ENCODE data around the gene HSD17B2. TPM values are rescaled to one million over a fixed set of nuclear protein-coding genes. Genes with fewer than 3 reads are reported as not detected.

The HSD17B2 gene
- total and polyA plus RNA-seq, 9 donors, result 0.15 to 2.9 (median 0.56) TPM

DNA sequence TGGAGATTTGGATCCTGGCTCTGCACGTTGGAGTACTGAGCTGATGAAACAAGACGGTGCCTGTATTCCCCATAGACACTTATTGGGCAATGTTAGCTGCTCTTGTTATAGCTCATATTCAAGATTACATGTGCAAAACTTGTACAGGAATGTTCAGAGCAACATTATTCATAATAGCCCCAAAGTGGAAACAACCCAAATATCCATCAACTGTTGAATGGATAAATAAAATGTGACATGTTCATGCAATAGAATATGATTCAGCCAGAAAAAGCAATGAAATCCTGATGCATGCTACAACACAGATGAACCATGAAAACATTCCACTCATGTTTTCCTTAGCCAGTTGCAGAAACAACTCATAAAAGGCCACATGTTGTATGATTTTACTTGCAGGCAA, 18.1 kb upstream of the HSD17B2 start:
- no peaks in the 10 kb centered on the region for H3K36me3 ChIP-seq (ENCODE audit: control insufficient read depth, insufficient read depth, low read length)
- H3K27ac ChIP-seq (ENCODE audit: low read length), result no peak overlapping the region
- H3K27me3 ChIP-seq (ENCODE audit: control insufficient read depth, insufficient read depth, low read length), result no peaks in the 10 kb centered on the region
- H3K4me3 ChIP-seq (ENCODE audit: low read length), result no peak overlapping the region
- no peak for DNase-seq
- H3K4me1 ChIP-seq (ENCODE audit: control insufficient read depth, insufficient read depth, low read length), result no peaks in the 10 kb centered on the region
- peaks cover 11% of the 10 kb centered on the region for H3K9me3 ChIP-seq (replicated peaks; ENCODE audit: control insufficient read depth, low read depth, low read length)
- no CpG with 5 or more reads among the region's 2 CpGs for WGBS (ENCODE audit: insufficient coverage)

DNA sequence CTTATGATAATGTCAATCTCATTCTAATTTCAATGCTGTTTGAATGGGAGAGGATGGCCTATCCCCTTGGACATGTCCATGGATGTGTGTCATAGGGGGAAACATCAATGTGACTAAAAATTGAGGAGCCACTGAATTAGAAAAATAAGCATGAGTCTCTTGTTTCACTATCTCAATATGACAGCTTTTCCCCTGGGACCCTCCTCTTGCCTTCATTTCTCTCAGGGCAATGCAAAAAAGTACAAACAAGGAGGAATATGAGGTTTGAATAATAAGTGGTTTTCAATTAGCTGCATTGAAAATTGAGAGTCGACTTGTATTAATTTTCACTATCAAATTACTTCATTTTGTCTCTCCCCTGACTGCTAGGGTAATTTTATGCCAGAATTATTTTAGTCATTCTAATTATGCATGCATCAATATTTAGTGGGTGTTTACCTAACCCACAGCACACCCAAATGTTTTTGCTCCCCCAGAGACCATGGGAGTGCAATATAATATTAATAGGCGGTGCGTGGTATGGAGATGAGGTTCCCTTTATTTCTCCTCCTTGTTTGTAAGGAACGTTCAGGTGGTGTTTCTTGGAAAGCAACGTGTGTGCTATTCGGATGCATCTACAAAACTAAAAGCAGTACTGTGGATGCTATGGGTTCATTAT, 17.0 kb upstream of the HSD17B2 start:
- WGBS (ENCODE audit: insufficient coverage), result no CpG with 5 or more reads among the region's 6 CpGs
- no peak for DNase-seq
- Histone ChIP-seq H3K4me3 (ENCODE audit: low read length) (no peak overlapping the region), H3K9me3 (replicated peaks; ENCODE audit: control insufficient read depth, low read depth, low read length) (peaks cover 11% of the 10 kb centered on the region), H3K27me3 (ENCODE audit: control insufficient read depth, insufficient read depth, low read length) (no peaks in the 10 kb centered on the region), H3K4me1 (ENCODE audit: control insufficient read depth, insufficient read depth, low read length) (no peaks in the 10 kb centered on the region), H3K27ac (ENCODE audit: low read length) (no peak overlapping the region), H3K36me3 (ENCODE audit: control insufficient read depth, insufficient read depth, low read length) (no peaks in the 10 kb centered on the region)

DNA sequence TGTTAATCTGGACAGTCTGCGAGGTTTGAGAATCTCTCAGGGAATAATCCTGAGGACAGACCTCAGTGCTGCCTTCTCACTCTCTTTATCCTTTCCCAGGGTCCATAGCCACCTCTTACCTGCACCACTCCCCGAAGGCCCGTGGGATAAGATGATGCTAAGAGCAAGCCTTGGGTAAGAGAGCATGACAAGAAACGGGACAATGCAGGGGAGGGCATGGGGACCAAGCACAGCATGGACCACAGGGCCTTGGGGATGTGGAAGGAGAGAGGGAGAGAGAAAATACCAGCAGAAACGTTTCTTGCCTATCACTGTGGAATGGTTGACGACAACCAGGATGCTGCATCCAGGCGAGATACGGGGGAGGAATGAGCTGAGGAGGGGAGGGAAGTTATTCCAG, 15.5 kb upstream of the HSD17B2 start:
- H3K4me3 ChIP-seq (ENCODE audit: low read length), result no peak overlapping the region
- H3K36me3 ChIP-seq (ENCODE audit: control insufficient read depth, insufficient read depth, low read length), result no peaks in the 10 kb centered on the region
- peaks cover 2% of the 10 kb centered on the region for H3K27me3 ChIP-seq (ENCODE audit: control insufficient read depth, insufficient read depth, low read length)
- WGBS (ENCODE audit: insufficient coverage), result 55% methylated on average over 7 of the region's 8 CpGs
- no peak overlapping the region for H3K27ac ChIP-seq (ENCODE audit: low read length)
- H3K4me1 ChIP-seq (ENCODE audit: control insufficient read depth, insufficient read depth, low read length), result no peaks in the 10 kb centered on the region
- peaks cover 11% of the 10 kb centered on the region for H3K9me3 ChIP-seq (replicated peaks; ENCODE audit: control insufficient read depth, low read depth, low read length)
- no peak for DNase-seq

DNA sequence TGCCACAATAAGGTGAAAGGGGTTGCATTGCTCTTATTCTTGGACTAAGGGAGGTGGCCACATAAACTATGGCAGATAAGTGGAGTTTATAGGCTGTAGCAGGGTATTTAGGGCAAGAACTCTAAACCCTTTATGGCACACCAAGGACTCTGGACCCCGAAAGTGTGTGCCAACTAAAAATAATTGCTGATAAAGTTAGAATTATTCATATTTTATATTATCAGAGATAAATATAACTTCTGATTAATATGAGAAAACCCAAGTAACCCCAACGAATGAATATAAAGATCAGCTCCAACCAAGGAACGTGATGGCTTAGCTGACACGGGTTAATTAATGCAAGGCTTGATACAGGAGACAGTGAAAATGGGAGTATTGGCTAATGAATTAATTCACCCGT, 15.0 kb upstream of the HSD17B2 start:
- H3K27me3 ChIP-seq (ENCODE audit: control insufficient read depth, insufficient read depth, low read length), result peaks cover 2% of the 10 kb centered on the region
- H3K4me1 ChIP-seq (ENCODE audit: control insufficient read depth, insufficient read depth, low read length), result no peaks in the 10 kb centered on the region
- no peaks in the 10 kb centered on the region for H3K36me3 ChIP-seq (ENCODE audit: control insufficient read depth, insufficient read depth, low read length)
- no peak overlapping the region for H3K4me3 ChIP-seq (ENCODE audit: low read length)
- peaks cover 6% of the 10 kb centered on the region for H3K9me3 ChIP-seq (replicated peaks; ENCODE audit: control insufficient read depth, low read depth, low read length)
- 100% methylated on average over 3 of the region's 5 CpGs for WGBS (ENCODE audit: insufficient coverage)
- no peak overlapping the region for H3K27ac ChIP-seq (ENCODE audit: low read length)
- DNase-seq, result no peak

DNA sequence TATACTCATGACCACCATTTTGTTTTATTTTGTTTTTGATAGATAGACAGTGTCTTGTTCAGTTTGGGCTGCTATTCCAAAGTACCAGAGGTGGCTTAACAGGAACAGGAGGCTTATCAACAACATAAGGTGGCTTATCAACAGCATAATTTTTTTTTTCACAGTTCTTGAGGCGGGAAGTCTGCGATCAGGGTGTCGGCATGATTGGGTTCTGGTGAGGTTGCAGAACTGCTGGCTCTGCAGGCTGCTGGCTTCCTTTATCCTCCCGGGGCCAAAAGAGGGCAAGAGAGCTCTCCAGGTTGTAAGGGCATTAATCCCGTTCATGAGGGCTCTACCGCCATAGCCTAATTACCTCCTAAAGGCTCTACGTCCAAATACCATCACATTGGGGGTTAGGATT, 11.8 kb upstream of the HSD17B2 start:
- H3K27me3 ChIP-seq (ENCODE audit: control insufficient read depth, insufficient read depth, low read length), result peaks cover 4% of the 10 kb centered on the region
- no peak overlapping the region for H3K27ac ChIP-seq (ENCODE audit: low read length)
- no peaks in the 10 kb centered on the region for H3K36me3 ChIP-seq (ENCODE audit: control insufficient read depth, insufficient read depth, low read length)
- no peaks in the 10 kb centered on the region for H3K4me1 ChIP-seq (ENCODE audit: control insufficient read depth, insufficient read depth, low read length)
- H3K9me3 ChIP-seq (replicated peaks; ENCODE audit: control insufficient read depth, low read depth, low read length), result no peaks in the 10 kb centered on the region
- no CpG with 5 or more reads among the region's 7 CpGs for WGBS (ENCODE audit: insufficient coverage)
- DNase-seq, result no peak
- H3K4me3 ChIP-seq (ENCODE audit: low read length), result no peak overlapping the region

DNA sequence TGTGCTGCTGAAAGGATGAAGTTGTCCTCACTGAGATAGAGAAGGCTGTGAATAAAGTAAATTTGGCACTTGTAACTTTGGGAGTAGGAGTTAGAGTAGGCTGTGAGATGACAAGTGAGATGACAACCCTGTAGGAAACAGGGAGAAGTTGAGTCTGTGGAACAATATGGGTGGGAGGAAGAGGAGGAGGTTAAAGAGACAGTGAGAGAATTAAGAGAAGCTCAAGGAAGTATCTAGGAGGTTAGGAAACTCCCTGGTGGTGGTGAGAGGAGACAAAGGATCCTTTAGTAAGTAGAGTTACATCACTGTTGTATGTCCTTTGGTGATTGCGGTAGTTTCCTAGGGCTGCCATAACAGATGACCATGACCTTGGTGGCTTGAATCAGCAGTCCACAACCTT, 10.7 kb upstream of the HSD17B2 start:
- no peak for DNase-seq
- H3K4me1 ChIP-seq (ENCODE audit: control insufficient read depth, insufficient read depth, low read length), result no peaks in the 10 kb centered on the region
- peaks cover 4% of the 10 kb centered on the region for H3K27me3 ChIP-seq (ENCODE audit: control insufficient read depth, insufficient read depth, low read length)
- 100% methylated on average over 1 of the region's 1 CpG for WGBS (ENCODE audit: insufficient coverage)
- no peaks in the 10 kb centered on the region for H3K9me3 ChIP-seq (replicated peaks; ENCODE audit: control insufficient read depth, low read depth, low read length)
- H3K4me3 ChIP-seq (ENCODE audit: low read length), result no peak overlapping the region
- H3K36me3 ChIP-seq (ENCODE audit: control insufficient read depth, insufficient read depth, low read length), result no peaks in the 10 kb centered on the region
- H3K27ac ChIP-seq (ENCODE audit: low read length), result no peak overlapping the region

DNA sequence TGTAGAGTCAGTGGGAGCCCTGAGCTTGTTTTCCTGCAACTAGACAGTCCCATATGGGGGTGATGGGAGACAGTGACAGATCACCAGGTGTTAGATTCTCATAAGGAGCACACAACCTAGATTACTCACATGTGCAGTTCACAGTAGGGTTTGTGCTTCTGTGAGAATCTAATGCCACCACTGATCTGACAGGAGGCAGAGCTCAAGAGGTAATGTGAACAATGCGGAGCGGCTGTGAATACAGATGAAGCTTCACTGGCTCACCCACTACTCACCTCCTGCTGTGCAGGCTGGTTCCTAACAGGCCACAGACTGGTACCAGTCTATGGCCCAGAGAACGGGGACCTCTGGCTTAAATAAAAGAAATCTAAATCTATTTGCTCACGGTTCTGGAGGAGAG, 10.2 kb upstream of the HSD17B2 start:
- peaks cover 4% of the 10 kb centered on the region for H3K27me3 ChIP-seq (ENCODE audit: control insufficient read depth, insufficient read depth, low read length)
- 67% methylated on average over 1 of the region's 4 CpGs for WGBS (ENCODE audit: insufficient coverage)

DNA sequence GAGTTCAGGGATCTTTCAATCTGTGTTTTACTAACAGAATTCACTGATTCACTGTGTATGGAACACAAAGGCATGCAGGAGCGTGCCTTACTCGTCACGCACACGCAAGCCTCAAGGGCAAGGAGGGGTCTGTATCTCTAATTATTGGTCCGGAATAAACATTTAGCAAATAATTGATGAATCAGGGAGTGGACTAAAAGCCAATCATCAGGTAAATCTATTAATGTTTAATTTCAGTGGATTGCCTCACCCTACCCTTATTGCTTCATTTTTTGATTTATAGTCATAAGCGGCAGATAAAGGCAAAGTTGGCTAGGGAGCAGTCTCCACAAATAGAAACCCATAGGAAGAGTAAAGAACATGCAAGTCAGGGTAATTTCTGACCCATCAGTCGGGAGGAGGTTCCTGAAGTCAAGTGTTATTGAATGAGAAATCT, 7.4 kb upstream of the HSD17B2 start:
- Histone ChIP-seq H3K27ac (ENCODE audit: low read length) (no peak overlapping the region), H3K4me3 (ENCODE audit: low read length) (no peak overlapping the region), H3K27me3 (ENCODE audit: control insufficient read depth, insufficient read depth, low read length) (peaks cover 4% of the 10 kb centered on the region), H3K4me1 (ENCODE audit: control insufficient read depth, insufficient read depth, low read length) (no peaks in the 10 kb centered on the region), H3K36me3 (ENCODE audit: control insufficient read depth, insufficient read depth, low read length) (no peaks in the 10 kb centered on the region), H3K9me3 (replicated peaks; ENCODE audit: control insufficient read depth, low read depth, low read length) (no peaks in the 10 kb centered on the region)
- no peak for DNase-seq
- no CpG with 5 or more reads among the region's 7 CpGs for WGBS (ENCODE audit: insufficient coverage)

More for the DNA sequence above, 10.2 kb upstream of the HSD17B2 start:
- DNase-seq, result no peak
- H3K4me3 ChIP-seq (ENCODE audit: low read length), result no peak overlapping the region
- no peaks in the 10 kb centered on the region for H3K4me1 ChIP-seq (ENCODE audit: control insufficient read depth, insufficient read depth, low read length)
- no peaks in the 10 kb centered on the region for H3K36me3 ChIP-seq (ENCODE audit: control insufficient read depth, insufficient read depth, low read length)
- no peak overlapping the region for H3K27ac ChIP-seq (ENCODE audit: low read length)
- no peaks in the 10 kb centered on the region for H3K9me3 ChIP-seq (replicated peaks; ENCODE audit: control insufficient read depth, low read depth, low read length)

DNA sequence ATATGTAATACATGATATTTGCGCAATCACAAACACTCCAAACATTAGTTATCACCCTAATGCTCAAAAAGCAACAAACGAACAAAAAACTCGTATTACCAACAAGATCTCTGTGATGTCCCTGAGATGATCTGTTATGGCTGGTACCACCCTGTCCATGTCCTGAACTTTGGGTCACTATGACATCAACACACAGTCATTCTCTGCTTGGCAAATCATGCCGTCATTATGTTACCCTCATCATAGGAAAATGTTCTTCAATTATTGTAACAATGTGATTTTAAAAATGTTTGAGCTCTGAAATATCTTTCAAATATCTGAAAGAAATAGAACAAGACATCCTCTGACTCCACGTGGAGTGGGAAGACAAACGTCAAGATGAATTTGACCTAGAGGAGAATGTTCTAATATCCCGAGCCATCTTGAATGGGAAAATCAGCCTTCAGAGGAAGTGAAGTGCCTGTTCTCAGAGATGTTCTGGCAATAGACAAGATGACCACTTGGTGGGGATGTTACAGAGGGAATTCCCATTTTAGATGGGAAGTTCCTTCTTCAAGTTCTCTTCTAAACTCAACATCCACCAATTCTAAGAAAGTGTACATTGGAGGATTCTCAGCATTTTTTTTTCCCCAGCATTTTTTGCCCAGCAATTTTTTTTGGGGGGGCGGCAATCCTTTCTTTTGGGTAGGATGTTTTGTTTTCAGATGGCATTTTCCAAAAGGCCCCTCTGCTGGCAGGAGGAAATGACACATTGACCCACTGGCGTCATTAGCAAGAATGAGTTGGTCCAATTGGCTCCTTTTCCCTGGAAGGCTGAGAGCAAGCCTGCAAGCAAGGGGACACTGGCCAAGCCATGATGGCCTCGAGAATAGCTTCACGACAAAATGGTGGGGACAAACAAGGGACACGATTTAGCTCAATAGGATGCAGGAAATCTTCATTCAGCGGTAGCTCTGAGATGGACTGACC, 3.7 kb upstream of the HSD17B2 start:
- no peak overlapping the region for H3K4me3 ChIP-seq (ENCODE audit: low read length)
- H3K36me3 ChIP-seq (ENCODE audit: control insufficient read depth, insufficient read depth, low read length), result no peaks in the 10 kb centered on the region
- H3K27me3 ChIP-seq (ENCODE audit: control insufficient read depth, insufficient read depth, low read length), result no peaks in the 10 kb centered on the region
- peak; percentile 54 for DNase-seq
- no peaks in the 10 kb centered on the region for H3K9me3 ChIP-seq (replicated peaks; ENCODE audit: control insufficient read depth, low read depth, low read length)
- H3K27ac ChIP-seq (ENCODE audit: low read length), result no peak overlapping the region
- 83% methylated on average over 6 of the region's 13 CpGs for WGBS (ENCODE audit: insufficient coverage)
- no peaks in the 10 kb centered on the region for H3K4me1 ChIP-seq (ENCODE audit: control insufficient read depth, insufficient read depth, low read length)

DNA sequence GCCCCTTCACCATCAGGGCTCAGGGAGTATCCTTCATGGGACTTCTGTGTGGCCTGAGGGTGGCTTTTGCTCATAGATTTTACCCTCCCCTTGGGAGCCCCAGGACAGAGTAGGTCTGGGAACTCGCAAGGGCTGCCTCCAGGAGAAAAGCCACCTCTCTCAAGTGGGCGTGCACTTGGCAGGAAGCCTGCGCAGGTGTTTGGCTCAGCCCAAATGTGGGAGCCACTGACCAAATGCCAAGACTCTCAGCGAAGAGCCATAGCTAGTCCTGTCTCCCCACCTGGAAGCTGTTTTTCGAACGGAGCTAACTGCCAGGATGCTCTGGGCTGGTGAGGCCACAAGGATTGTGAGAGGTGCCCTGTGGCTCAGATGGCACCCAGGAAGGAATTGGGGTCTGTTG, 2.0 kb upstream of the HSD17B2 start:
- no peak overlapping the region for H3K4me3 ChIP-seq (ENCODE audit: low read length)
- no peaks in the 10 kb centered on the region for H3K27me3 ChIP-seq (ENCODE audit: control insufficient read depth, insufficient read depth, low read length)
- no peaks in the 10 kb centered on the region for H3K4me1 ChIP-seq (ENCODE audit: control insufficient read depth, insufficient read depth, low read length)
- H3K36me3 ChIP-seq (ENCODE audit: control insufficient read depth, insufficient read depth, low read length), result no peaks in the 10 kb centered on the region
- H3K9me3 ChIP-seq (replicated peaks; ENCODE audit: control insufficient read depth, low read depth, low read length), result no peaks in the 10 kb centered on the region
- no peak overlapping the region for H3K27ac ChIP-seq (ENCODE audit: low read length)
- DNase-seq, result no peak
- WGBS (ENCODE audit: insufficient coverage), result 71% methylated on average over 6 of the region's 6 CpGs

All from muscle of leg (tissue), 11 donors.